Neuron (in vitro differentiated cells): ENCODE results near the gene LAMTOR1.

Source experiments
- H2AFZ ChIP-seq: one replicate; pipeline ENCODE4 v1.6.1; 2013; ENCODE audit warnings: low read depth, mild to moderate bottlenecking, inconsistent platforms, low read length, moderate library complexity
- H3K27me3 ChIP-seq: one replicate; pipeline ENCODE4 v1.6.1; 2013; ENCODE audit warnings: low read length; ENCODE audit not compliant: insufficient read depth
- H3K36me3 ChIP-seq: one replicate; pipeline ENCODE4 v1.6.1; 2013; ENCODE audit warnings: low read length; ENCODE audit not compliant: insufficient read depth
- H3K4me1 ChIP-seq: one replicate; pipeline ENCODE4 v1.6.1; 2013; ENCODE audit warnings: low read length; ENCODE audit not compliant: insufficient read depth
- H3K4me3 ChIP-seq: 2 replicates; pipeline ENCODE4 v1.5.1; 2013; ENCODE audit warnings: mild to moderate bottlenecking, low read length, moderate library complexity
- H3K9me3 ChIP-seq: one replicate; pipeline ENCODE4 v1.6.1; 2013; ENCODE audit warnings: low read length

The LAMTOR1 gene

DNA sequence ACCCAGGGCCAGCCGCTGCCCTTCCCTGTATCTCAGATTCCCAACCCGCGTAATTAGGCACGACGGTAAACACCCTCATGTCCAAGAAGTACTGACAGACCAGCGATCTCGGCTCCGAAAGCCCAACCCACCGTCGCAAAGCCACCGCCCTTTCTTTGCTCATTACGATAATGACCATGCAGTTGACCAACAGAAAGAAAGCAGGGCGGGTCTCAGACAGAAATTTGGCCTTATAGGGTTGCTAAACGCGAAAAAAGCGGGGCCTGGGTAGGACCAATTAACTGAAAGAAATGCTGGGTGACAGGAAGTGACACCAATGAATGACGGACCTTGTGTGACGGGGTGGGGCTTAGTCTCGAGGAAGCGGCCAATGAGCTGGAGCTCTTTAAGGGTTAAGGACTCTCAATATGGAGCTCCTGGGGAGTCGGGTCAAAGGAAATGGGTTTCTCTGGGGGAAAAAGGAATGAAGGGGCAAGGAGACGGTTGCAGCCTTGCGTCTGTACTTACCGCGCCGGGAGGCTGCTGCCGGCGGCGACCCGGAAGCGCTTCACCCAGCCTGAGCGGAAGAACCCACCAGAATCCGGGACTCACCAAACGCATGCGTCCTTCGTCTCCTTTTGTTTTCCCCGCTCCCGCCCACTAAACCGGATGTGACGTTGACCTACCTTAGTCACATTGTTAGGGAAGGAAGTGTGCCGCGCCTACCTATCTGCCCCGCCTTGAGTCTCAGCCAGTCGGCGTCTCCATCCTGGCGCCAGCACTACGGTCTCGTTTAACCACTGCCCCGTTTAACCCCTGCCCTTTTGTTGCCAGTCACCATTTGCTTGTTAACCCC lies 9.3 kb upstream of the LAMTOR1 start, which contains the start of gene ANAPC15:
ANAPC15 (minus strand) TSS at position 553 of the 835 bp plus-strand sequence. CDS start 1,419 bp downstream, outside the sequence.
- Histone ChIP-seq H2AFZ (peak within 1 kb of the TSS; percentile 39), H3K27me3 (no peaks in the 10 kb centered on the region), H3K36me3 (peaks cover 2% of the 10 kb centered on the region), H3K4me1 (peaks cover 11% of the 10 kb centered on the region), H3K9me3 (no peaks in the 10 kb centered on the region), H3K4me3 (peak within 1 kb of the TSS; percentile 69)

DNA sequence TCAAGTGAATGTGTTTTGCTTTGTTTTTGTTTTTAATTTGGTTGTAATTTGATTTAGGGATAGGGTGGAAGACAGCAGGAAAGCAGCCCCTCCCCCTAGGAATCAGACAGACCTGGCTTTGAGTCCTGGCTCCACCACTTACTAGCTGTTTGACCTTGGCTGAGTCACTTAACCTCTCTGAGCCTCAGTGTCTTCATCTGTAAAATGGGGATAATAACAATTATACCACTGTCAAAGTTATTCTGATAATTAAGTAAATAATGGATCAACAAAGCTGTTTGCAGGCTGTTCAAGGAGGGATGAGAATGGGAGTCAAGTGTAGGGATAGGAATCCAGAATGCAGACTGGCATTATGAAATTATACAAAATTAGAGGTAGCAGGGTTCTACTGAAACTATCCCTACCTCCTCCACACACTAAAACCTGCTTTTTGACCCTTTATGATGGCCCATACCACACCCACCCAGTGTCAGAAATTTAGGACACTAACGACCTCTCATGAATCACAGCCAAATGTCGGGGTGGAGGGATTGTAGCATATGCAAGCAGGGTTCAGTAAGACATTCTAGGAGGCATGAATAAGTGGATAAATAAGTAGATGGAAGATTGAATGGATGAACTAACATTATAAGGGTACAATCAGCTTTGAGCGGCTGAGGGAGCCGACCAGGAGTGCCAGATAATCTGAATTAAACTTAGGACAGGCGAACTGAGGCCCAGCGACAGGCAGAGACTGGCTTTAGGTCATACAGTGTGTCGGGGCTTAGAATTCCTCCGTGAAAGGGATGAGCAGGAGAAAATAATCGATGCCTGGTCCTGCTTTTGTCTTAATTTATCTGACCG lies 8.4 kb upstream of the LAMTOR1 start:
- H3K4me1 ChIP-seq, result peaks cover 11% of the 10 kb centered on the region
- H3K27me3 ChIP-seq, result no peaks in the 10 kb centered on the region
- H3K4me3 ChIP-seq, result peak overlapping the region; percentile 69
- H3K36me3 ChIP-seq, result peaks cover 2% of the 10 kb centered on the region
- no peaks in the 10 kb centered on the region for H3K9me3 ChIP-seq
- no peak overlapping the region for H2AFZ ChIP-seq

DNA sequence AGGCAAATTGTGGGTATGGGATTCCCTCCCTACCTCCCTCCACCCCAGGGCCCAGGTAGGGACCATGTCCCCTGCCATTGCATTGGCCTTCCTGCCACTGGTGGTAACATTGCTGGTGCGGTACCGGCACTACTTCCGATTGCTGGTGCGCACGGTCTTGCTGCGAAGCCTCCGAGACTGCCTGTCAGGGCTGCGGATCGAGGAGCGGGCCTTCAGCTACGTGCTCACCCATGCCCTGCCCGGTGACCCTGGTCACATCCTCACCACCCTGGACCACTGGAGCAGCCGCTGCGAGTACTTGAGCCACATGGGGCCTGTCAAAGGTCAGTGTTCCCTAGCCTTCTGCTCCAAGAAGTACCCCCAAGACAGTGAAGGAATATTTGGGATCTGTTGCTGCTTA lies 2.8 kb upstream of the LAMTOR1 start, which contains the start of gene TOMT:
TOMT (plus strand) TSS at position 37 of the 400 bp plus-strand sequence; CDS start at position 65, 28 bp downstream.
- Histone ChIP-seq H3K4me1 (peaks cover 19% of the 10 kb centered on the region), H3K4me3 (no peak within 1 kb of the TSS), H3K9me3 (no peaks in the 10 kb centered on the region), H2AFZ (no peak within 1 kb of the TSS), H3K27me3 (no peaks in the 10 kb centered on the region), H3K36me3 (peaks cover 7% of the 10 kb centered on the region)

DNA sequence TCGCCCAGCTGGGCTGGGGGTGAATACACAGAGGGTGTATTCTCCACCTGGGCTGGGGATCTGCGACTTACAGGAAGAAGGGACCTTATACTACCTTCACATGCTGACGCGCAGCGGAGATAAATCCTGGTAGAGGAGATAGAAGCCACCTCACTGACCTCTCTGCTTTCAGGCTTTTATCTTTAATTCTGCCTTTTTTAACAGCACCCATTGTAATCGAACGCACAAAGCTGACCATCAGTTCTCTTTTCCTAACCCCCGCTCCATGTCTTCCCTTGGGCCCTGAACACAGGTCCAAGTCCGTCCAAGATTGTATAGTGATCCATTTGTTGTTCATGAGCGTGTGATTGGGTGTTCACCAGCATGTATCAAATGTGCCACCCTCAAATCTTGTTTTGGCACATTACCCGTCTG lies 664 bp upstream of the LAMTOR1 start:
- peaks cover 18% of the 10 kb centered on the region for H3K36me3 ChIP-seq
- peak overlapping the region; percentile 8 for H3K4me3 ChIP-seq
- no peak overlapping the region for H2AFZ ChIP-seq
- H3K27me3 ChIP-seq, result no peaks in the 10 kb centered on the region
- H3K9me3 ChIP-seq, result no peaks in the 10 kb centered on the region
- peaks cover 19% of the 10 kb centered on the region for H3K4me1 ChIP-seq

DNA sequence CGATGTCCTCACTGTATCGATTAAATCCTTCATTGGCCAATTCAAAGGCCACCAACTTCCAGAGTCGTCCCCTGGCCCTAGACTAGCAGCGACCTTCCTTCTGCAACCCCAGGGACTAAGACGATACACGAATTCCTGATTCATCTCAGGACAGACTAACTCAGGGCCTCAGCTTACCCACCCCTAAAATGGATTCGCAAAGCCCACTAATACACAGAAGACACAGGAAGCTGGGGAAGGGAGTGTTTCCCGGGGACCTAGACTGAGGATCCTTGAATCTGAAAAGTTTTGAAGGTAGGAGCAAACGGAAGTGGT lies 509 bp downstream of the LAMTOR1 start:
- no peaks in the 10 kb centered on the region for H3K9me3 ChIP-seq
- H3K27me3 ChIP-seq, result no peaks in the 10 kb centered on the region
- H3K4me3 ChIP-seq, result peak overlapping the region; percentile 89
- H3K36me3 ChIP-seq, result peaks cover 30% of the 10 kb centered on the region
- no peak overlapping the region for H2AFZ ChIP-seq
- peaks cover 19% of the 10 kb centered on the region for H3K4me1 ChIP-seq

DNA sequence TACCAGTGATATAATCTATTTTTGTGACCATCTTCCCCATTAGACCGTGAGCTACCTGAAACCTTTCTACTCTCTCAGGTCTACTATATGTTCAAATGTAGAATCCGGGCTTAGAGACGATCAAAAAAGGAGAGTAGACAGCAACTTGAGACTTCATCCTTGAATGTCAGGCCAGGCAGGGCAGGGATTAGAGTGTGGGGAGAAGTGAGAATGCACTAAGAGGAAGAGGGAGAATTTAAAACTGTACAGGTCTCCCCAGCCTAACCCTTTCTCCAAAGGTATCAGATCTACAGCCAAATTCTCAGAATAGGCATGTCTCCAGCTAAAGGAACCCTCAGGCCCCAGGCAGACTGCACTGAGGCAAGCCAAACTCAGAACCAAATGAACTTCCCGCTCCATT lies 935 bp downstream of the LAMTOR1 start:
- Histone ChIP-seq H3K4me3 (peak overlapping the region; percentile 89), H3K36me3 (peaks cover 34% of the 10 kb centered on the region), H3K9me3 (no peaks in the 10 kb centered on the region), H3K4me1 (peaks cover 19% of the 10 kb centered on the region), H3K27me3 (no peaks in the 10 kb centered on the region), H2AFZ (no peak overlapping the region)

DNA sequence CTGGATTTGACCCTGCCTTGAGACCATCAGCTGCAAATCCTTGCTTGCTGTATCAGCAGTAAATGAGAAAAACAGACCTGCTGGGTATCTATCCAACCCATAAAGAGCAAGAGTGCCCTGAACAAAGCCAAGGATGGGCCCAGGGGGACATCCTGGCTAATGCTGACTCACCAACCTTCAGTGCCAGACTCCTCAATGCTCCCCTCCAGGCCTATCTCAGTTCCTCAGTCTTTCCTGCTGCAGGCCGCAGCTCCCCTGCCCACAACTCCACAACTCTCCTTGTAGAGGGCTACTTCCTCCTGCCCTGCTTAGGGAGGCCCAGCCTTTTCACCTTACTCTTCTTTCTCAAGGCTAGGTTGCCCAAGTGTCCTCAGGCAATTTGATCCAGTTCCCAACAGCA lies 2.6 kb downstream of the LAMTOR1 start:
- H3K9me3 ChIP-seq, result no peaks in the 10 kb centered on the region
- no peak overlapping the region for H2AFZ ChIP-seq
- H3K4me3 ChIP-seq, result no peak overlapping the region
- no peaks in the 10 kb centered on the region for H3K27me3 ChIP-seq
- peaks cover 19% of the 10 kb centered on the region for H3K4me1 ChIP-seq
- H3K36me3 ChIP-seq, result peaks cover 38% of the 10 kb centered on the region

DNA sequence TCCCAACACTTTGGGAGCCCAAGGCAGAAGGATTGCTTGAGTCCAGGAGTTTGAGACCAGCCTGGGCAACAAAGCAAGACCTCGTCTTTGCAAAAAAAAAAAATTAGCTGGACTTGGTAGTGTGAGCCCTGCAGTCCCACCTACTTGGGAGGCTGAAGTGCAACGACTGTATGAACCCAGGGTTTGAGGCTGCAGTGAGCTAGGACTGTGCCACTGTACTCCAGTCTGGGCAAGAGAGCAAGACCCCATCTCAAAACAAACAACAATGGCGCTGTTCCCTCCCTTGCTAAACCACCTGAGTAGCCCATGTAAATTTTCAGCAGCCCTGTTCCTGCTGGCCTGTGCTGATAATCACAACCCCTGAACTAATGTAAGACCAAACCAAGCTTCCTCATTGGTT lies 3.1 kb downstream of the LAMTOR1 start:
- Histone ChIP-seq H3K4me1 (peaks cover 19% of the 10 kb centered on the region), H3K36me3 (peaks cover 40% of the 10 kb centered on the region), H3K4me3 (no peak overlapping the region), H3K9me3 (no peaks in the 10 kb centered on the region), H2AFZ (no peak overlapping the region), H3K27me3 (no peaks in the 10 kb centered on the region)

- Histone ChIP-seq H3K4me3 (no peak overlapping the region), H3K36me3 (peaks cover 47% of the 10 kb centered on the region)
These were observed 4.4 kb downstream of the LAMTOR1 start for GRCh38 chr11:72098741-72099140.

DNA sequence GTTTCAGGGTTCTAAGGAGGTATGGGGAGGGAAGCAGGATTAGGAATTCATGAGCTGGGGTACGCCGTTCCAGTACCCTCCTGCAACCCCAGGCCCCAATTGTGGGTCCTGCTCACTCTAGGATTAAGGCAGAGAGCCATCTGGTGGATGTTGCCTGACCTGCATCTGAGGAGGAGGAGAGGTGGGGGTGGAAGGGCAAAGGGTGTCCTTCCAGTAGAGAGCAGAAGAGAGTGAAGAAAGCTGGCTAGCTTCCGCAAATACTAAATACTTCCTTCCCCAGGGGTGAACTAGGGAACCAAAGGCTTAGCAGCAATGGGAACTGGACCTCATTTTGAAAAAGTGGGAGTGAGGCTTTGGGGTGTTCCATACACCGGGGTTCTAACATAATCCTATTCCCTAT lies 11.8 kb downstream of the LAMTOR1 start:
- Histone ChIP-seq H3K27me3 (no peaks in the 10 kb centered on the region), H3K9me3 (no peaks in the 10 kb centered on the region), H3K36me3 (peaks cover 17% of the 10 kb centered on the region), H2AFZ (no peak overlapping the region), H3K4me1 (peaks cover 1% of the 10 kb centered on the region), H3K4me3 (no peak overlapping the region)

More at GRCh38 chr11:72098741-72099140, 4.4 kb downstream of the LAMTOR1 start:
- Histone ChIP-seq H3K4me1 (peaks cover 17% of the 10 kb centered on the region), H3K27me3 (no peaks in the 10 kb centered on the region), H2AFZ (no peak overlapping the region), H3K9me3 (no peaks in the 10 kb centered on the region)

GRCh38 chr11:72088076-72088808 lies 14.9 kb downstream of the LAMTOR1 start:
- Histone ChIP-seq H3K27me3 (no peaks in the 10 kb centered on the region), H3K4me1 (peaks cover 5% of the 10 kb centered on the region), H3K4me3 (no peak overlapping the region), H3K36me3 (peaks cover 8% of the 10 kb centered on the region), H3K9me3 (no peaks in the 10 kb centered on the region), H2AFZ (no peak overlapping the region)

- no peak overlapping the region for H2AFZ ChIP-seq
- no peaks in the 10 kb centered on the region for H3K27me3 ChIP-seq
- no peak overlapping the region for H3K4me3 ChIP-seq
- H3K36me3 ChIP-seq, result peaks cover 8% of the 10 kb centered on the region
- H3K9me3 ChIP-seq, result no peaks in the 10 kb centered on the region
- H3K4me1 ChIP-seq, result peaks cover 12% of the 10 kb centered on the region
These were observed 17.3 kb downstream of the LAMTOR1 start for GRCh38 chr11:72085621-72086351.
